Stomach smooth muscle (tissue), 2 donors: ENCODE data around the gene SMO.
"Not testable (repeated sequence)": the region's sequence is repeated elsewhere in the genome, so short reads cannot be mapped to it uniquely, and the experiment has no call there.

Experiments used
- H3K27ac ChIP-seq: one replicate; pipeline ENCODE4 v1.7.0; 2013; ENCODE audit warnings: mild to moderate bottlenecking, low read length, inconsistent platforms
- H3K27me3 ChIP-seq, 2 donors: one replicate each; pipeline ENCODE4 v1.7.0; 2013; ENCODE audit warnings: low read length in 2 of 2; ENCODE audit not compliant: insufficient read depth in 2 of 2, control insufficient read depth in 1 of 2
- H3K36me3 ChIP-seq, 2 donors: one replicate each; pipeline ENCODE4 v1.7.0; 2013; ENCODE audit warnings: low read length in 2 of 2; ENCODE audit not compliant: control insufficient read depth in 2 of 2, insufficient read depth in 2 of 2
- H3K4me1 ChIP-seq: one replicate; pipeline ENCODE4 v1.7.0; 2013; ENCODE audit warnings: low read length; ENCODE audit not compliant: control insufficient read depth, insufficient read depth
- H3K4me3 ChIP-seq, 2 donors: one replicate each; pipeline ENCODE4 v1.7.0; 2013; ENCODE audit warnings: low read length in 2 of 2
- H3K9ac ChIP-seq, 2 donors: one replicate each; pipeline ENCODE4 v1.7.0; 2013; ENCODE audit warnings: low read length in 2 of 2, mild to moderate bottlenecking in 1 of 2
- H3K9me3 ChIP-seq, 2 donors: one replicate each; pipeline ENCODE4 v1.7.0; 2013; ENCODE audit warnings: low read length in 2 of 2; ENCODE audit not compliant: control insufficient read depth in 2 of 2
- donor health status: healthy.
- donor health status: Pancreatic carcinoma.

SMO gene

DNA sequence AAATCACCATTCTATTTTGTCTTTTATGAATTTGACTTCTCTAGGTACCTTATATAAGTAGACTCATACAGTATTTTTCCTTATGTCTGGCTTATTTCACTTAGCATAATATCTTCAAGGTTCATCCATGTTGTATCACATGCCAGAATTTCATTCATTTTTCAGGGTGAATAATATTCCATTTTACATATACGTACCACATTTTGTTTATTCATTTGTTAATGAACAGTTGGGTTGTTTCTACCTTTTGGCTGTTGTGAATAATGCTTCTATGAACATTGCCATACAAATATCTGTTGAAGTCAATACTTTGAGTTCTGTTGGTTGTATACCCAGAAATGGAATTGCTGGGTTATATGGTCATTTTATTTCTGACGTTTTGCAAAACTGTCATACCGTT, 57.1 kb downstream of the SMO start:
- H3K27ac ChIP-seq = no peak overlapping the region
- no peaks in the 10 kb centered on the region for H3K9me3 ChIP-seq
- H3K27me3 ChIP-seq = no peaks in the 10 kb centered on the region
- H3K4me3 ChIP-seq = no peak overlapping the region
- no peaks in the 10 kb centered on the region for H3K4me1 ChIP-seq
- H3K36me3 ChIP-seq = no peaks in the 10 kb centered on the region
- no peak overlapping the region for H3K9ac ChIP-seq

DNA sequence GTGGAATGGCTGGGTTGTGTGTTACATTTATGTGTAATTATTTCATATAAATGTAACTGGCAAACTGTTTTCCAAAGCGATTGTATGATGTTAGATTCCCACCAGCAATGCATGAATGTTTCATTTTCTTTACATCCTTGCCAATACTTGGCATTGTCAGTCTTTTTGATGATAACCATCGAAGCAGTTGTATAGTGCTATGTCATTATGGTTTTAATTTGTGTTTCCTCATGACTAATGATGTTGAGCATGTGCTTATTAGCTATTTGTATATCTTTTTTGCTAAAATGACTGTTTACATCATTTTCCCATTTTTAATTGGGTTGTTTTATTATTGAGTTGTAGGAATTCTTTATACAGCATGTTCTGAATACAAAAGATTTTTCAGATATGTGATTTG, 58.7 kb downstream of the SMO start:
- Histone ChIP-seq H3K4me1 (no peaks in the 10 kb centered on the region), H3K27me3 (no peaks in the 10 kb centered on the region), H3K27ac (no peak overlapping the region), H3K9ac (no peak overlapping the region), H3K4me3 (no peak overlapping the region), H3K36me3 (no peaks in the 10 kb centered on the region), H3K9me3 (no peaks in the 10 kb centered on the region)

DNA sequence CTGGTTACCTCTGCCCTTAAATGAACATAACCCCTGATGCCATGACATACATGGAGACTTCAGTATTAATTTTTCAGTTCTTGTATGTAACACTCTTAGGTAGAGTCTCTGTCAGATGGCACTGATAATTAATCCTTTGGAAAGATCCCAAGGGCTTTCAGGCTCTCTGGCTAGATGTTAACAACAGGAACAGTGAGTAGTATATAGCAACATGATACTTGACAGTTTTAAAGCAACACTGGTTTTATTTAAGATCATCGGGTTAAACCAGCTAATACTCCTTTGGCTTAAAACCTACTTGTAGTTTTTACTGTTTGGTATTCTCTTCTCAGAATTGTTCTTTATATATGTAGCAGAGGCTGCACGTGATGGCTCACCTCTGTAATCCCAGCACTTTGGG, 63.7 kb downstream of the SMO start:
- Histone ChIP-seq H3K4me3 (no peak overlapping the region), H3K27ac (no peak overlapping the region), H3K4me1 (no peaks in the 10 kb centered on the region), H3K9ac (no peak overlapping the region), H3K36me3 (no peaks in the 10 kb centered on the region), H3K9me3 (no peaks in the 10 kb centered on the region), H3K27me3 (no peaks in the 10 kb centered on the region)

DNA sequence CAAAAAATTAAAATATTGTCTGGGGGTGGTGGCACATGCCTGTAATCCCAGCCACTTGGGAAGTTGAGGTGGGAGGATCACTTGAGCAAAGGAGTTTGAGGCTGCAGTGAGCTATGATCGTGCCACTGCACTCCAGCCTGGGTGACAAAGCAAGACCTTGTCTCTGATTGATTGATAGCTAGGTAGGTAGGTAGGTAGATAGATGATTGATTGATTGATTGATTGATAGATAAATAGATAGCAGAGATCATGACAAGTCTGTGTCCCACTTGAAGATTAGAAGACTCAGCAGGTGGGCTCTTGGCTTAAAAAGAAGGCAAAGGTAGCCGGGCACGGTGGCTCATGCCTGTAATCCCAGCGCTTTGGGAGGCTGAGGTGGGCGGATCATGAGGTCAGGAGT, 64.2 kb downstream of the SMO start:
- H3K36me3 ChIP-seq, H3K4me3 ChIP-seq, H3K9me3 ChIP-seq, H3K9ac ChIP-seq, H3K27ac ChIP-seq, H3K4me1 ChIP-seq, H3K27me3 ChIP-seq: not testable (repeated sequence)

DNA sequence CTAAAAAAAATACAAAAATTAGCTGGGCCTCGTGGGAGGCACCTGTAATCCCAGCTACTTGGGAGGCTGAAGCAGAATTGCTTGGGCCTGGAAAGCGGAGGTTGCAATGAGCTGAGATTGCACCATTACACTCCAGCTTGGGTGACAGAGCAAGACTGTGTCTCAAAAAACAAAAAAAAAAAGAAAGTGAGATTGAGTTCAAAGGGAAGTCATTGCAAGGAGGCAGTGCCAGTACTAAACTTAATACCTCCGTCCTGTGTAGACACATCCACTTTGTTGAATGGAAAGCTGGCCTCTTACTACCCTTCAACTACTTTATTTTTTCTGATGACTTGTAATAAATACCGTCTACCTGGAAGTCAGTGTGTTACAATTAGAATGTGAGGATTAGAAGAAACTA, 67.4 kb downstream of the SMO start:
- no peak overlapping the region for H3K9ac ChIP-seq
- H3K36me3 ChIP-seq = no peaks in the 10 kb centered on the region
- H3K9me3 ChIP-seq = no peaks in the 10 kb centered on the region
- H3K27me3 ChIP-seq = no peaks in the 10 kb centered on the region
- no peak overlapping the region for H3K4me3 ChIP-seq
- no peaks in the 10 kb centered on the region for H3K4me1 ChIP-seq
- H3K27ac ChIP-seq = no peak overlapping the region

DNA sequence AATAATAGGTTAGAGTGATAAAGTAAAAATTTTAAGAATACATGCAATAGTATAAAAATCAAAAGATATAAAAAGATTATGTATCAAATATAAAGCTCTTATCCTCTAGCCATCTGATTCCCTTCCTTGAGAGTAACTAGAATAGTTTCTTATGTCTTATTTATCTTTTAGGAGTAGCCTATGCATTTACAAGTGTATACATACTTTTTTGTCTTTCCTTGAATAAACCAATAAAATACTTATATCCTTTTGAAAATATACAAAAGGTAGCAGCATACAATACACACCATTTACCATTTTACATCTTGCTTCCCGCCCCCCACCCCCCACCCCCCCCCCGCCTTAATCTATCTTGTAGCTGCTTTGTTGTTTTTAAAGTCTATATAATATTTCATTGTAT, 67.8 kb downstream of the SMO start:
- Histone ChIP-seq H3K4me1 (no peaks in the 10 kb centered on the region), H3K9ac (no peak overlapping the region), H3K9me3 (no peaks in the 10 kb centered on the region), H3K4me3 (no peak overlapping the region), H3K36me3 (no peaks in the 10 kb centered on the region), H3K27me3 (no peaks in the 10 kb centered on the region), H3K27ac (no peak overlapping the region)

DNA sequence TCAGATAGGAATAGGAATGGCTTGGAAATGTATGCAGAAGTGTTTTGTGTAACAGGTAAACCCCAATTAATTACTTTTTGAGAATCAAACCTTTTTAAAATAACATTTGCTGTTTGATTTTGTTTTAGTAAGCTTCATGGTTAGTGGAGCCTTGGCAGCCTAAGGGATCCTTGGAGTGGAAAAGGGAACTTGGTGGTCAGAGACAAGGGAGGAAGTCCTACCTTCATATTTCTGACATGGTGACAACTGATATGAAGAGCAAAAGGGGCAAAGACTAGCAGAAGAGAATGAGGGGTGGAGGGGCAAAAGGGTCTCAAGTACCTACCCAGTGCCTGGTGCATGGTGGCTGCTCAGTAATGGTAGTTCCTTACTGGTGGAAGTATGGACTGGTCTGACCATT, 68.7 kb downstream of the SMO start:
- no peaks in the 10 kb centered on the region for H3K4me1 ChIP-seq
- H3K27ac ChIP-seq = no peak overlapping the region
- no peak overlapping the region for H3K4me3 ChIP-seq
- H3K27me3 ChIP-seq = no peaks in the 10 kb centered on the region
- no peaks in the 10 kb centered on the region for H3K9me3 ChIP-seq
- H3K9ac ChIP-seq = no peak overlapping the region
- H3K36me3 ChIP-seq = no peaks in the 10 kb centered on the region

DNA sequence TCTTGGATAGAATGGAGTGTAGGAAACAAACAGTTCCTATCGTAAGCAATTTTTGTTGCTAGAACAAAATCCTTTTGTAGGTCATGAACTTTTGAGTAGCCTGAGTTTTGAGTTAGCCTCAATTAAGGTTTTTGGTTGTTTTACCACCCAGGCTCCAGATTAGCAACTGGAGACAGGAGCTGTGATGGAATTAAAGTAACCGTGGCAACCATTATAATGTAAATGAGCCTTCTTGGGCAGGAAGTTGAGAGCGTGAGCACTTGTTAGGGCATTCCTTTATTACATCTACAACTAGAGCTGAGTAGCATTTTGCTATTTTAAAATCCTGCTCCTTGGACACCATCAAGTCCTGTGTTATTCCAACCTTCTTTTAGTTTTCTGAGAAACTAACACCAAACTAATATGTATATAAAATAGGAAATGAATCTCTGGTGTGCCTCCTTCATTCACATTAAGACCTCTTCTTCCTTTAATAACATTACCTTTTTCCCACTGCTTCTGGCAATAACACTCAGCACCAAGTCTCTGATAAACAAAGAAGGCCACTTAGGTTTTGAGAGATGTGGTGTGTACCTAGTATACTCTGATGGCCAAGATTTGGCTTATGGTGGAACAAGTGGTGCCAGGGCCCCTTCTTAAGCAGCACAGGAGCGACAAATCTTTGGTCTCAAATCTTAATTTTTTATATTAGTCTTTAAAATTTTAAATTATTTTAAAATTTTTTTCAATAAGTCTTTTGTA, 70.4 kb downstream of the SMO start:
- no peak overlapping the region for H3K27ac ChIP-seq
- H3K4me3 ChIP-seq = no peak overlapping the region
- H3K36me3 ChIP-seq = no peaks in the 10 kb centered on the region
- H3K9me3 ChIP-seq = no peaks in the 10 kb centered on the region
- H3K4me1 ChIP-seq = no peaks in the 10 kb centered on the region
- no peaks in the 10 kb centered on the region for H3K27me3 ChIP-seq
- no peak overlapping the region for H3K9ac ChIP-seq

DNA sequence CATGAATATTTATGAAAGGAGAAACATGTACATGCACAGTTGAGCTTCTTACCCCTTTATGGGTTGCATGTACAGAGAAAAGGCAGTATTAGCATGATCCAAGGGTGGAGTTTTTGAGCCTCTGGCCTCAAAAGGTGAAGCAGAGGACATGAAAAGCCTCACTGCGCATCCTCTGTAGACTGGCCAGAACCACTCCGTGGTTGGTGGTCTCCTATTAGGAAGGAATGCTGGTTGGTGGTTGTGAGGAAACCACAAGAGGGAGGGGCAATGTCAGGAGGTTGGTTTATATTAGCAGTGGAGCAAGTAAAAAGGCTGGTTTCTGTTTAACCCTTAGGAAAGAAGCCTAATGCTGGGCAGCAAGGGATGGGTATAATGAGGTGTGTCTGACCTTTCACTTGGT, 73.9 kb downstream of the SMO start:
- no peak overlapping the region for H3K9ac ChIP-seq
- H3K27ac ChIP-seq = no peak overlapping the region
- no peaks in the 10 kb centered on the region for H3K4me1 ChIP-seq
- no peaks in the 10 kb centered on the region for H3K36me3 ChIP-seq
- H3K9me3 ChIP-seq = no peaks in the 10 kb centered on the region
- no peak overlapping the region for H3K4me3 ChIP-seq
- no peaks in the 10 kb centered on the region for H3K27me3 ChIP-seq
